Tibial artery (tissue), 4 donors: ENCODE measurements around the gene FGGY.
A peak's percentile ranks its signal among the peaks of the same experiment; 100 is the strongest.

Experiments
- DNase-seq, 2 donors: peaks; one replicate each; pipeline ENCODE4 v3.0.0-alpha.2; 2019
- H3K27ac ChIP-seq, 2 donors: fragments of 200-600 bp; sonication (generic) in 1 of 2; 1 replicate in 1 of 2; 2 replicates in 1 of 2; pipeline ENCODE4 v1.5.1; 2018 to 2019; ENCODE audit warnings: mild to moderate bottlenecking in 1 of 2
- H3K27me3 ChIP-seq, 2 donors: fragments of 200-600 bp; sonication (generic) in 1 of 2; one replicate each; pipeline versions ENCODE4 v1.5.1 to v1.6.0; 2016 to 2019
- H3K36me3 ChIP-seq, 3 donors: fragments of 200-600 bp; sonication (generic) in 2 of 3; one replicate each; pipeline ENCODE4 v1.5.1; 2016 to 2019; ENCODE audit warnings: mild to moderate bottlenecking in 2 of 3
- H3K4me1 ChIP-seq, 4 donors: fragments of 200-600 bp; sonication (generic) in 2 of 4; 1 replicate in 3 of 4; 2 replicates in 1 of 4; pipeline ENCODE4 v1.5.1; 2016 to 2019
- H3K4me3 ChIP-seq, 2 donors: fragments of 200-600 bp; sonication (generic) in 1 of 2; 1 replicate in 1 of 2; 2 replicates in 1 of 2; pipeline ENCODE4 v1.5.1; 2018 to 2019; ENCODE audit warnings: mild to moderate bottlenecking in 2 of 2
- H3K9me3 ChIP-seq, 3 donors: fragments of 200-600 bp; sonication (generic) in 1 of 3; one replicate each; pipeline ENCODE4 v1.5.1; 2016 to 2019
- CTCF ChIP-seq, 2 experiments: fragments of 200-600 bp in 1 of 2; fragments of 450-650 bp in 1 of 2; IDR thresholded peaks; one replicate each; pipeline ENCODE4 v1.5.1; 2017 to 2019; ENCODE audit warnings: antibody characterized with exemption in 2 of 2, mild to moderate bottlenecking in 1 of 2, moderate library complexity in 1 of 2
- intact Hi-C: fragments of 100-400 bp; cut with DNase I; formaldehyde crosslinking; loops from one replicate; pipeline ENCODE4 v1.15.0; 2023; ENCODE audit warnings: low total_unique reads

Gene FGGY

GRCh38 chr1:59442492-59442891 is 145.6 kb downstream of the FGGY start:
- H3K27me3 ChIP-seq = no peaks in the 10 kb centered on the region
- H3K36me3 ChIP-seq = no peaks in the 10 kb centered on the region
- no peak for DNase-seq
- no peak overlapping the region for H3K4me3 ChIP-seq
- intact Hi-C loops = no loop called here
- no peak for TF ChIP-seq CTCF (IDR thresholded peaks at IDR 0.05)
- H3K9me3 ChIP-seq = no peaks in the 10 kb centered on the region
- peaks cover 0 to 49% (median 24%) of the 10 kb centered on the region in 4 donors for H3K4me1 ChIP-seq
- no peak overlapping the region for H3K27ac ChIP-seq

- Histone ChIP-seq H3K9me3 (no peaks in the 10 kb centered on the region), H3K36me3 (no peaks in the 10 kb centered on the region), H3K27ac (peak overlapping the region in 1 of 2 donors; percentile 3), H3K4me1 (peaks cover 0 to 46% (median 24%) of the 10 kb centered on the region in 4 donors), H3K27me3 (no peaks in the 10 kb centered on the region), H3K4me3 (no peak overlapping the region)
- no peak for DNase-seq
- intact Hi-C loops = no loop called here
- TF ChIP-seq CTCF (IDR thresholded peaks at IDR 0.05) = no peak
Observed at GRCh38 chr1:59443310-59443709, 146.4 kb downstream of the FGGY start.

- Histone ChIP-seq H3K36me3 (no peaks in the 10 kb centered on the region), H3K9me3 (no peaks in the 10 kb centered on the region), H3K4me1 (peaks cover 0 to 44% (median 24%) of the 10 kb centered on the region in 4 donors), H3K27me3 (no peaks in the 10 kb centered on the region), H3K4me3 (no peak overlapping the region), H3K27ac (peak overlapping the region; percentile 65 to 73)
- no peak for TF ChIP-seq CTCF (IDR thresholded peaks at IDR 0.05)
- intact Hi-C loops = no loop called here
- DNase-seq = no peak
Observed at GRCh38 chr1:59444520-59444919, 147.6 kb downstream of the FGGY start.

GRCh38 chr1:59445040-59445439 is 148.1 kb downstream of the FGGY start:
- H3K9me3 ChIP-seq = no peaks in the 10 kb centered on the region
- no peak overlapping the region for H3K4me3 ChIP-seq
- TF ChIP-seq CTCF (IDR thresholded peaks at IDR 0.05) = no peak
- H3K27me3 ChIP-seq = no peaks in the 10 kb centered on the region
- H3K27ac ChIP-seq = peak overlapping the region; percentile 65 to 73
- peak in 1 of 2 donors; percentile 75 for DNase-seq
- H3K36me3 ChIP-seq = no peaks in the 10 kb centered on the region
- H3K4me1 ChIP-seq = peaks cover 0 to 44% (median 24%) of the 10 kb centered on the region in 4 donors
- intact Hi-C loops = no loop called here

- H3K36me3 ChIP-seq = no peaks in the 10 kb centered on the region
- DNase-seq = no peak
- H3K27ac ChIP-seq = peak overlapping the region; percentile 65 to 73
- no peak for TF ChIP-seq CTCF (IDR thresholded peaks at IDR 0.05)
- peaks cover 0 to 44% (median 24%) of the 10 kb centered on the region in 4 donors for H3K4me1 ChIP-seq
- no peak overlapping the region for H3K4me3 ChIP-seq
- intact Hi-C loops = no loop called here
- no peaks in the 10 kb centered on the region for H3K9me3 ChIP-seq
- H3K27me3 ChIP-seq = no peaks in the 10 kb centered on the region
Observed at GRCh38 chr1:59446257-59446901, 149.5 kb downstream of the FGGY start.
